OCI-LY1 (cell line): ENCODE data around the gene PCDHGA10.
A peak's percentile ranks its signal among the peaks of the same experiment; 100 is the strongest.

Experiments used
- H2AFZ ChIP-seq: fragments of 200-600 bp; sonication (generic), shearing (Covaris generic); 2 replicates; pipeline ENCODE4 v1.6.0; 2014; ENCODE audit warnings: antibody characterized with exemption, mild to moderate bottlenecking, low read length
- H3F3A ChIP-seq: fragments of 200-600 bp; sonication (generic), shearing (Covaris generic); 2 replicates; pipeline ENCODE4 v1.6.0; 2014; ENCODE audit warnings: mild to moderate bottlenecking, antibody characterized with exemption, low read length, moderate library complexity; ENCODE audit not compliant: insufficient read depth
- H3K27ac ChIP-seq: fragments of 200-600 bp; sonication (generic); 2 replicates; pipeline ENCODE4 v1.5.1; 2014; ENCODE audit warnings: low read length, mixed run types, mild to moderate bottlenecking, low read depth; ENCODE audit not compliant: poor library complexity, severe bottlenecking
- H3K27me3 ChIP-seq: fragments of 200-600 bp; sonication (generic); 2 replicates; pipeline ENCODE4 v1.6.0; 2014; ENCODE audit warnings: antibody characterized with exemption, mild to moderate bottlenecking, low read length, moderate library complexity; ENCODE audit not compliant: insufficient read depth
- H3K36me3 ChIP-seq: fragments of 200-600 bp; sonication (generic); 2 replicates; pipeline ENCODE4 v1.6.1; 2014; ENCODE audit warnings: mild to moderate bottlenecking, antibody characterized with exemption, low read length, moderate library complexity, mixed read lengths; ENCODE audit not compliant: insufficient read depth
- H3K4me1 ChIP-seq: fragments of 200-600 bp; sonication (generic); 2 replicates; pipeline ENCODE4 v1.5.1; 2014; ENCODE audit warnings: mild to moderate bottlenecking, low read length, moderate library complexity; ENCODE audit not compliant: insufficient read depth, severe bottlenecking
- H3K4me2 ChIP-seq: fragments of 200-600 bp; sonication (generic), shearing (Covaris generic); 2 replicates; pipeline ENCODE4 v1.6.1; 2014; ENCODE audit warnings: low read length
- H3K4me3 ChIP-seq: fragments of 200-600 bp; sonication (generic); 2 replicates; pipeline ENCODE4 v1.5.1; 2014; ENCODE audit warnings: low read length, low read depth, mild to moderate bottlenecking, mixed read lengths; ENCODE audit not compliant: poor library complexity, severe bottlenecking
- H3K79me2 ChIP-seq: fragments of 200-600 bp; shearing (Covaris generic); 2 replicates; pipeline ENCODE4 v1.6.1; 2016; ENCODE audit warnings: mixed run types, low read length, mixed read lengths; ENCODE audit not compliant: insufficient read depth
- H3K9ac ChIP-seq: fragments of 200-600 bp; sonication (generic), shearing (Covaris generic); 2 replicates; pipeline ENCODE4 v1.6.1; 2014; ENCODE audit warnings: mild to moderate bottlenecking, low read length, mixed read lengths
- H3K9me2 ChIP-seq: fragments of 200-600 bp; sonication (generic), shearing (Covaris generic); 2 replicates; pipeline ENCODE4 v1.6.1; 2014; ENCODE audit warnings: low read depth, mild to moderate bottlenecking, low read length, mixed read lengths
- H3K9me3 ChIP-seq: fragments of 200-600 bp; shearing (Covaris generic); 2 replicates; pipeline ENCODE4 v1.6.1; 2014; ENCODE audit warnings: low read length, mixed read lengths
- H4K20me1 ChIP-seq: fragments of 200-600 bp; sonication (generic), shearing (Covaris generic); 2 replicates; pipeline ENCODE4 v1.6.0; 2016; ENCODE audit warnings: mild to moderate bottlenecking, low read length; ENCODE audit not compliant: insufficient read depth
- EZH2 ChIP-seq: fragments of 200-600 bp; sonication (generic), shearing (Covaris generic); IDR thresholded peaks from 2 replicates; pipeline ENCODE4 v1.8.0; 2017; ENCODE audit warnings: borderline replicate concordance, mixed run types, mild to moderate bottlenecking, antibody characterized with exemption, low read length, moderate library complexity, mixed read lengths
- TF ChIP-seq, protein P1 (sequence below): fragments of 200-600 bp; sonication (generic), shearing (Covaris generic); IDR thresholded peaks from 2 replicates; pipeline ENCODE4 v1.5.1; 2017; ENCODE audit warnings: mild to moderate bottlenecking, antibody characterized with exemption, low read length, moderate library complexity, mixed read lengths

The PCDHGA10 gene

DNA sequence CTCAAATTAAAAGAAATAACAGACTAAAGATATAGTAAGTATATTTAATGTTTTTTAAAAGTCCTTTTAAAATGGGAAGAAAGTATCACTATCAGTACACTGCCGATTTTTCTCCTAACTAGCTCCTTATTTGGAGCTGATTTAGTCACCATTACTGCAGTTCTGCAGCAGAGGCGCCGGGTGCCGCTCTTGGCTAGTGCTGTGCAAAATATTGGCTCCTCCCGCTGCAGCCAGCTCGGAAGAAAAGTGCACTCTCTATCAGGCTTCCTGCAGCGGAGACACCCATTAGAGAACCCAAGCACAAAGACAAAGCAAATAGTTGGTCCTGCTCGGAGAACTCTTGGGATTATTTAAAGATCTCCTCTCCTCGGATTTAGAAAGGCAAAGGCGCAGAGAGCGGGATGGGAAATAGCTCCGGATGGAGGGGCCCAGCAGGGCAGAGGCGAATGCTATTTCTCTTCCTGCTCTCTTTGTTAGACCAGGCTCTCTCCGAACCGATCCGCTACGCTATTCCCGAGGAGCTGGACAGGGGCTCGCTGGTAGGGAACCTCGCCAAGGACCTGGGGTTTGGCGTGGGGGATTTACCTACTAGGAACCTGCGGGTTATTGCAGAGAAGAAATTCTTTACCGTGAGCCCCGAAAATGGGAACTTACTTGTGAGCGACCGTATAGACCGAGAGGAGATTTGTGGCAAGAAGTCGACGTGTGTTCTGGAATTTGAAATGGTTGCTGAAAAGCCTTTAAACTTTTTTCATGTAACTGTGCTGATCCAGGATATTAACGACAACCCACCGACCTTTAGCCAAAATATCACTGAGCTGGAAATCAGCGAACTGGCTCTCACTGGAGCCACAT, 42.6 kb upstream of the PCDHGA10 start, which contains the start of gene PCDHGB3:
TSS of gene PCDHGB3 (plus strand) at position 249 of the 855 bp plus-strand sequence. CDS start at position 402, 153 bp downstream.
- TF ChIP-seq, protein P1, sequence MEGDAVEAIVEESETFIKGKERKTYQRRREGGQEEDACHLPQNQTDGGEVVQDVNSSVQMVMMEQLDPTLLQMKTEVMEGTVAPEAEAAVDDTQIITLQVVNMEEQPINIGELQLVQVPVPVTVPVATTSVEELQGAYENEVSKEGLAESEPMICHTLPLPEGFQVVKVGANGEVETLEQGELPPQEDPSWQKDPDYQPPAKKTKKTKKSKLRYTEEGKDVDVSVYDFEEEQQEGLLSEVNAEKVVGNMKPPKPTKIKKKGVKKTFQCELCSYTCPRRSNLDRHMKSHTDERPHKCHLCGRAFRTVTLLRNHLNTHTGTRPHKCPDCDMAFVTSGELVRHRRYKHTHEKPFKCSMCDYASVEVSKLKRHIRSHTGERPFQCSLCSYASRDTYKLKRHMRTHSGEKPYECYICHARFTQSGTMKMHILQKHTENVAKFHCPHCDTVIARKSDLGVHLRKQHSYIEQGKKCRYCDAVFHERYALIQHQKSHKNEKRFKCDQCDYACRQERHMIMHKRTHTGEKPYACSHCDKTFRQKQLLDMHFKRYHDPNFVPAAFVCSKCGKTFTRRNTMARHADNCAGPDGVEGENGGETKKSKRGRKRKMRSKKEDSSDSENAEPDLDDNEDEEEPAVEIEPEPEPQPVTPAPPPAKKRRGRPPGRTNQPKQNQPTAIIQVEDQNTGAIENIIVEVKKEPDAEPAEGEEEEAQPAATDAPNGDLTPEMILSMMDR = 0 out of 2 replicates have a peak, but pooled peaks have one; percentile 13
- TF ChIP-seq EZH2 = no peak
- H3K4me3 ChIP-seq = no peak within 1 kb of the TSS
- no peaks in the 10 kb centered on the region for H3K36me3 ChIP-seq
- H2AFZ ChIP-seq = no peak within 1 kb of the TSS
- H4K20me1 ChIP-seq = no peaks in the 10 kb centered on the region
- H3K9me2 ChIP-seq = no peaks in the 10 kb centered on the region
- peaks cover 27% of the 10 kb centered on the region for H3K9me3 ChIP-seq
- no peak within 1 kb of the TSS for H3K27ac ChIP-seq
- no peaks in the 10 kb centered on the region for H3K4me1 ChIP-seq
- no peaks in the 10 kb centered on the region for H3F3A ChIP-seq
- no peaks in the 10 kb centered on the region for H3K27me3 ChIP-seq
- no peak within 1 kb of the TSS for H3K4me2 ChIP-seq
- no peak within 1 kb of the TSS for H3K9ac ChIP-seq
- no peaks in the 10 kb centered on the region for H3K79me2 ChIP-seq

DNA sequence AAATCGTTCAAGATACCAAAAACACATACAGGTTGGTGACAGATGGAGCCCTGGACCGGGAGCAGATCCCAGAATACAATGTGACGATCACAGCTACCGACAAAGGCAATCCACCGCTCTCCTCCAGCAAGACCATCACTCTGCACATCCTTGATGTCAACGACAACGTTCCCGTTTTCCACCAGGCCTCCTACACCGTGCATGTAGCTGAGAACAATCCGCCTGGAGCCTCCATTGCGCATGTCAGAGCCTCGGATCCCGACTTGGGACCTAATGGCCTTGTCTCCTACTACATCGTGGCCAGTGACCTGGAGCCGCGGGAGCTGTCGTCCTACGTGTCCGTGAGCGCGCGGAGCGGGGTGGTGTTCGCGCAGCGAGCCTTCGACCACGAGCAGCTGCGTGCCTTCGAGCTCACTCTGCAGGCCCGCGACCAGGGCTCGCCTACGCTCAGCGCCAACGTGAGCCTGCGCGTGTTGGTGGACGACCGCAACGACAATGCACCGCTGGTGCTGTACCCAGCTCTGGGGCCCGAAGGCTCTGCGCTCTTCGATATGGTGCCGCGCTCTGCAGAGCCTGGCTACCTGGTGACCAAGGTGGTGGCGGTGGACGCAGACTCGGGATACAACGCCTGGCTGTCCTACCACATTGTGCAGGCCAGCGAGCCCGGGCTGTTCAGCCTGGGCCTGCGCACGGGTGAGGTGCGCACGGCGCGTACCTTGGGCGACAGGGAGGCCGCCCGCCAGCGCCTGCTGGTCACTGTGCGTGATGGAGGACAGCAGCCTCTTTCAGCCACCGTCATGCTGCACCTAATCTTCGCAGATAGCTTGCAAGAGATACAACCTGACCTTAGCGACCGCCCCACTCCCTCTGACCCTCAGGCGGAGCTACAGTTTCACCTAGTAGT, 41.0 kb upstream of the PCDHGA10 start:
- no peak for TF ChIP-seq EZH2
- TF ChIP-seq, protein P1 = no peak
- no peaks in the 10 kb centered on the region for H3K4me1 ChIP-seq
- H3K4me2 ChIP-seq = no peak overlapping the region
- H3K79me2 ChIP-seq = no peaks in the 10 kb centered on the region
- H3K36me3 ChIP-seq = no peaks in the 10 kb centered on the region
- no peaks in the 10 kb centered on the region for H3F3A ChIP-seq
- no peaks in the 10 kb centered on the region for H4K20me1 ChIP-seq
- H3K9me2 ChIP-seq = no peaks in the 10 kb centered on the region
- peaks cover 23% of the 10 kb centered on the region for H3K9me3 ChIP-seq
- H2AFZ ChIP-seq = no peak overlapping the region
- no peak overlapping the region for H3K9ac ChIP-seq
- no peaks in the 10 kb centered on the region for H3K27me3 ChIP-seq
- H3K27ac ChIP-seq = no peak overlapping the region
- H3K4me3 ChIP-seq = no peak overlapping the region

DNA sequence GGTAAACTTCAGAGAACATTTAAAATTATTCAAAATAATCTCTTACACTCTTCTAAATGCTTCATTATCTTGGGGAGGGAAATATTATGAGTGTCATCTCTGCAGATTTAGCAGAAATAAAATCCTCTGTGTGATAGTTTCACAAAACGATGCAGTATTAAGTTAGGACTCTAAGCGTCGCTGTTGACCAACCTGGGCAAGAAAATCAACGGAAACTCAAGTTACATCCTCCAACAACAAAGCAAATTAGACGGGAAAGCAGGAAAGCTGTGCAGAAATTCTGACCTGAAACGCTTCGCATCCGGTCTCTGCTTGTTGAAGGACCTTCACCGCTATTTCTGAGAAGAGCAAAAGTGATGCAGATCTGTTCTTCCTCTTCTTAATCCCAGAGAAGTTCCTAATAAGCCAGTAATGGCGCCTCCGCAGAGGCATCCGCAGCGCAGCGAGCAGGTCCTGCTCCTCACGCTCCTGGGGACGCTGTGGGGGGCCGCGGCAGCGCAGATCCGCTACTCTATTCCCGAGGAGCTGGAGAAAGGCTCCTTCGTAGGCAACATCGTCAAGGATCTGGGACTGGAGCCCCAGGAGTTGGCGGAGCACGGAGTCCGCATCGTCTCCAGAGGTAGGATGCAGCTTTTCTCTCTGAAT, 39.0 kb upstream of the PCDHGA10 start, which contains the start of gene PCDHGA6:
TSS of gene PCDHGA6 (plus strand) at position 219 of the 645 bp plus-strand sequence. CDS start at position 412, 193 bp downstream.
- no peak within 1 kb of the TSS for H3K4me2 ChIP-seq
- H3F3A ChIP-seq = 0 out of 2 replicates have a peak, but pooled peaks cover 3% of the 10 kb centered on the region

More for the DNA sequence above, 39.0 kb upstream of the PCDHGA10 start, which contains the start of gene PCDHGA6:
- Histone ChIP-seq H3K27me3 (no peaks in the 10 kb centered on the region), H3K9me3 (peaks cover 19% of the 10 kb centered on the region), H3K4me1 (no peaks in the 10 kb centered on the region), H3K9me2 (no peaks in the 10 kb centered on the region), H3K36me3 (no peaks in the 10 kb centered on the region), H3K4me3 (no peak within 1 kb of the TSS), H3K9ac (no peak within 1 kb of the TSS), H2AFZ (no peak within 1 kb of the TSS), H4K20me1 (no peaks in the 10 kb centered on the region), H3K79me2 (no peaks in the 10 kb centered on the region), H3K27ac (no peak within 1 kb of the TSS)
- no peak for TF ChIP-seq EZH2
- TF ChIP-seq, protein P1 = peak; percentile 18; the same call in 1 of the 2 replicates
